ENCODE data around the gene BEND2.

- no peak for TF ChIP-seq EP300 (IDR thresholded peaks at IDR 0.05)
- no peak for TF ChIP-seq POLR2AphosphoS5 (IDR thresholded peaks at IDR 0.05)
These were observed 54.6 kb downstream of the BEND2 start for GRCh38 chrX:18166068-18166467.

Data from esophagus muscularis mucosa (tissue), 3 donors.